Left renal cortex interstitium (tissue), 4 donors: ENCODE results near the gene FTCD. TPM values are rescaled to one million over a fixed set of nuclear protein-coding genes. Genes with fewer than 3 reads are reported as not detected.

Experiments used
- DNase-seq, 4 donors: peaks; one replicate each; pipeline ENCODE4 v3.0.0-alpha.2; 2013; ENCODE audit warnings: low read depth in 4 of 4, low spot score in 2 of 4, missing footprints in 1 of 4
- polyA plus RNA-seq, 4 donors: library from polyadenylated mRNA; unstranded; fragments of 120-200 nt; gene quantifications; one replicate each; pipeline ENCODE4 v1.2.1, GENCODE V29; 2013; ENCODE audit not compliant: insufficient read length in 4 of 4

Gene FTCD
- polyA plus RNA-seq, 4 donors, result 21.5 to 51.7 (median 31.4) TPM

GRCh38 chr21:46124926-46125845 is 30.2 kb downstream of the FTCD start:
- DNase-seq, result no peak

GRCh38 chr21:46124083-46124925 is 31.1 kb downstream of the FTCD start:
- DNase-seq, result no peak

- DNase-seq, result no peak
Measured at GRCh38 chr21:46122758-46123683, 32.4 kb downstream of the FTCD start.

GRCh38 chr21:46122237-46122671 is 33.1 kb downstream of the FTCD start:
- DNase-seq, result no peak

- no peak for DNase-seq
Measured at GRCh38 chr21:46121286-46122221, 33.8 kb downstream of the FTCD start.

- no peak for DNase-seq
Measured at GRCh38 chr21:46120301-46121285, 34.8 kb downstream of the FTCD start.

GRCh38 chr21:46119637-46120271 is 35.6 kb downstream of the FTCD start:
- DNase-seq, result no peak

- no peak for DNase-seq
Measured at GRCh38 chr21:46119144-46119636, 36.2 kb downstream of the FTCD start.

- no peak for DNase-seq
Measured at GRCh38 chr21:46118316-46119143, 36.8 kb downstream of the FTCD start.

GRCh38 chr21:46117586-46118315 is 37.6 kb downstream of the FTCD start:
- DNase-seq, result no peak

GRCh38 chr21:46116776-46117585 is 38.4 kb downstream of the FTCD start:
- no peak for DNase-seq

- no peak for DNase-seq
Measured at GRCh38 chr21:46116189-46116775, 39.1 kb downstream of the FTCD start.

GRCh38 chr21:46115441-46116188 is 39.8 kb downstream of the FTCD start:
- no peak for DNase-seq

GRCh38 chr21:46114963-46115362 is 40.4 kb downstream of the FTCD start:
- no peak for DNase-seq
